NCI-H2171 treated with DMSO at 0.1 percent for 48 hours (cell line): Measurements from ENCODE around the gene ST6GAL1.

Experiments used
- DNase-seq: peaks from one replicate; lab custom pipeline; 2025; lab: John Stamatoyannopoulos, UW

The ST6GAL1 gene

DNA sequence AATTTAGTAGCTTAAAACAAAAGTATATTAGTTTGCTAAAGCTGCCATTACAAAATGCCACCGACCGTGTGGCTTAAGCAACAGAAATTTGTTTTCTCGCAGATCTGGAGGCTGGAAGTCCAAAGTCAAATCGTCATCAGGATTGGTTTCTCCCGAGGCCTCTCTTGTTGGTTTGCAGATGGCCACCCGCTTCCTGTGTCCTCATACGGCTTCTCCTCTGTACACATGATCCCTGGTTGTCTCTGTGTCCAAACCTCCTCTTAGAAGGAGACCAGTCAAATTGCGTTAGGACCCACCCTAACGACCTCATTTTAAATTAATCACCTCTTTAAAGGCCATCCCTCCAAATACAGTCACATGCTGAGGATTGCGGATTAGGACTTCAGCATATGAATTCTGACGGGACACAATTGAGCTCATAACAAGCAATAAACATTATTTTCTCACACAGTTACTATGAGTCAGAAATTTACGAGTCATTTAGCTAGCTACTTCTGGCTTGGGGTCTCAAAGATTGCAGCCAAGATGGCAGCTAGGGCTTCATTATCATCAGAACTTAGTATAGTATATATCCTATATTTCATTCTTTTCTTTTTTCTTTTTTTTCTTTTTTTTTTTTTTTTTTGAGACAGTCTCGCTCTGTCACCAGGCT, 150.6 kb downstream of the ST6GAL1 start:
- DNase-seq: no peak

DNA sequence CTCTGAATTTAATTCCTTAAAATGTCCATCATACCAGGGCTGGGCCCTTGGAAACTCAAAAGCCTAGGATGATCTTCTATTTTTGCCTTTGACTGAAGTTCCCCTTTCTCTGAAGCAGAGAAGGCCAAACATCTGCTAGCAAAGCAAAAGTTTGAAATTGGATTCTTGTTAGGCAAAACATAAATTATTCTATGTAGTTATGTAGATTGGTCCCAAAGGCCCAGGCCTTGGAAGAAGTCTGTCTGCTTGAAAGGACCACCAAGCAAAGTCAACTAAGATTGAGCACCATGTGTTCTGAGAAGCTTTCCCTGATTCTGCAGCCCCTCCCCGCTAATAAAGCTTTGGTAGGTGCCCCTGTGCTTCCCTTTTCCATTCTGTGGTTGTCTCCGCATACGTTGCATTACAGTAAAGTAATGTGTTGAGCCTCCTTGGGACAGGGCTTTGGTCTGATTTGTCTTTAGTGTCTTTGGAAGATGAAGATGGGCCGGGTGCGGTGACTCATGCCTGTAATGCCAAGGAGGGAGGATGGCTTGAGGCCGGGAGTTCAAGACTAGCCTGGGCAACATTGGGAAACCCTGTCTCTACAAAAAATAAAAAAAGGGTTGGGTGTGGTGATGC, 152.5 kb downstream of the ST6GAL1 start:
- DNase-seq: no peak

DNA sequence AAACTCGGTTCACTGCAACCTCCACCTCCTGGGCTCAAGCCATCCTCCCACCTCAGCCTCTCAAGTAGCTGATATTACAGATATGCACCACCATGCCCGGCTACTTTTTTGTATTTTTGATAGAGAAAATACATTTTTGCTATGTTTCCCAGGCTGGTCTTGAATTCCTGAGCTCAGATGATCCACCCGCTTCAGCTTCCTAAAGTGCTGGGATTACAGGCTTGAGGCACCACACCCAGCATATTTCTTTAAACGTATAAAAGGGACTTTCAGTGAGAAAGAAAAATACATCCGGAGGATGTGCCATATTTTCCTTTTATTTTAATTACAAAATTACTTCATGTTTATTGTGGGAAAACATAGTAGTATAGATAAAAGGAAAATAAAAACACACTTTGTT, 153.8 kb downstream of the ST6GAL1 start:
- DNase-seq: no peak

DNA sequence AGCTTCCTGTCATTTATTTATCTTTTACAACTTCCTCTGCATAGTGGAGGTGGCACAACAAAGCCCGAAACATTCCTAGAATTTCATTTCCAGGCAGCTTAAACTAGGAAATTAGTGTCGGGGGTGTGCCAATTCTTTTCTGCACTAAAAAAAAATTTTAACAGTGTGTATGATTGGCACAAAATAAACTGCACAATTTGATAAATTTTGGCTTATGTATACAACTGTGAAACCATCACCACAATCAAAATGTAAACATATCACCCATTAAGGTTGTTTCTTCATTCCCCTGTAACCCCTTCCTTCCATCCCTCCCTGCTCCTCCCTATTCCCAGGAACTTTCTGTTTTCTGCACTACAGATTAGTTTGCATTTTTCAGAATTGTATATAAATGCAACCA, 154.3 kb downstream of the ST6GAL1 start:
- DNase-seq: no peak

DNA sequence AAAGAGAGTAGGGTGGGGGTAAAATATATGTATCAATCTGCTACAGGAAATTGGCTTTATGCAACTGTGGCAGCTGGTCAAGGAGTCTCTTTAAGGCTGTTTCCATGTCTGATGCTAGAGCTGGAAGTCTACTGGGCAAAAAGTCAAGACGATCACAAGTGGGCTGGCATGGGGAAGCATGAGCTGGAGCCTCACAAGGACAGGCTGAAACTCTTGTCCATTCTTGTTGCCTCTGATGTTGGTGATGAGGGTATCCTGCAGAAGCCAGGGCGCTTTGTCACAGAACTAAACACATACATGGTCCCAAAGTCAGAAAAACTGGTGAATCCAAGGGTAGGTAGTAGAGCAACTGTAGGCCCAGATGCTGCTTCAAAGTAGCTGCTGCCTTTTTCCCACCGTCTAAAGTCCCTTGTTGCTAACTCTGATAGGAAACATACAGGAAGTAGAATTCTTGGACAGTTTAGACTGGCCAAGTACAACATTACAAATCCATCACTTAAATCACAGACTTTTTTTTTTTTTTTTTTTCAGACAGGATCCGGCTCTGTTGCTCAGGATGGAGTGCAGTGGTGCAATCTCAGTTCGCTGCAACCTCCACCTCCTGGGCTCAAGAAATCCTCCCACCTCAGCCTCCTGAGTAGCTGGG, 154.8 kb downstream of the ST6GAL1 start:
- no peak for DNase-seq

DNA sequence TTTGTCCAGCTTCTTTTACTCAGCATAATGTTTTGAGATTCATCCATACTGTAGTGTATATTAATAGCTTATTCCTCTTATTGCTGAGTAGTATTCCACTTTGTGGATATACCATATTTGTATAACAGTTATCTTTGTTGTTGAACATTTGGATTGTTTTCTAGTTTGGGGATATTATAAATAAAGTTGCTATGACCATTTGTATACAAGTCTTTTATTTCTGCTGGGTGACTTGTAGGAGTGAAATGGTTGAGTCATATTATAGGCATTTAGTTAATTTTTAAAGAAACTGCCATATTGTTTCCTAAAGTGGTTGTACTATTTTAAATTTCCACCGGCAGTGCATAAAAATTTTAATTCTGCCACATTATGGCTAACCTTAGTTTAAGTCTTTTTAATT, 155.6 kb downstream of the ST6GAL1 start:
- DNase-seq: no peak

DNA sequence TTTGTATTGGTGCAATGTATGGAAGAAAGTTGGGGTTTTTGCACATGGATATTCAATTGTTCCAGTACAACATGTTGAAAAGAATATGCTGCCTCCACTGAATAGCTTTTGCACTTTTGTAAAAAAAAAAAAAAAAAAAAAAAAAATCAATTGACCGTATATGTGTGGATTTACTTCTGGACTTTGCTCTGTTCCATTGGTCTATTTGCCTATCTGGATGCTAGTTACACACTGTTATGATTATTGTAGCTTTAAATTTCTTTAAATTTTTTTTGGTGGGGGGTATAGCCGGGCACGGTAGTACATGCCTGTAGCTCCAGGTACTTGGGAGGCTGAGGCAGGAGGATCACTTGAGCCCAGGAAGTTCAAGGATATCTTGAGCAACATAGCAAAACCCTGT, 156.5 kb downstream of the ST6GAL1 start:
- DNase-seq: no peak

DNA sequence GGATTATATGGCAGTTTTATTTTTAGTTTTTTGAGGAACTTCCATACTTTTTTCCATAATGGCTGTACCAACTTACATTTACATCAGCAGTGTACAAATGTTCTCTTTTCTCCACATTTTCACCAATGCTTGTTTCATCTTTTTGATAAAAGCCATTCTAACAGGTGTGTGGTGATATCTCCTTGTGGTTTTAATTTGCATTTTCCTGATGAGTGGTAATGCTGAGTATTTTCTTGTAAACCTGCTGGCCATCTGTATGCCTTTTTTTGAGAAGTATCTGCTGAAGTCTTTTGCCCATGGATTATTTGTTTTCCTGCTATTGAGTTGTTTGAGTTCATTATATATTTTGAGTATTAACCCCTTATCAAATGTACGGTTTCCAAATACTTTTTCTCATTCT, 158.4 kb downstream of the ST6GAL1 start:
- DNase-seq: no peak

DNA sequence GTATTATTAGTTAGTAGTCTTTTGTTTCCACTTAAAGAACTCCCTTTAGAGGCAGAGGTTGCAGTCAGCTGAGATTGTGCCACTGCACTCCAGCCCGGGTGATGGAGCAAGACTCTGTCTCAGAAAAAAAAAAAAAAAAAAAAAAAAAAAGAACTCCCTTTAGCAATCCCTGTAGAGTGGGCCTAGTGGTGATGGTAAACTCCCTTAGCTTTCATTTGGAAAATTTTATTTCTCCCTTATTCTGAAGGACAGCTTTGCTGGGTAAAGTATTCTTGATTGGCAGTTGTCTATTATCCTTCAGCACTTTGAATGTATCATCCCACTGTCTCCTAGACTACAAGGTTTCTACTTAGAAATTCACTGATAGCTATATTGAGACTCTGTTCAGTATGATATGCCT, 163.0 kb downstream of the ST6GAL1 start:
- no peak for DNase-seq

DNA sequence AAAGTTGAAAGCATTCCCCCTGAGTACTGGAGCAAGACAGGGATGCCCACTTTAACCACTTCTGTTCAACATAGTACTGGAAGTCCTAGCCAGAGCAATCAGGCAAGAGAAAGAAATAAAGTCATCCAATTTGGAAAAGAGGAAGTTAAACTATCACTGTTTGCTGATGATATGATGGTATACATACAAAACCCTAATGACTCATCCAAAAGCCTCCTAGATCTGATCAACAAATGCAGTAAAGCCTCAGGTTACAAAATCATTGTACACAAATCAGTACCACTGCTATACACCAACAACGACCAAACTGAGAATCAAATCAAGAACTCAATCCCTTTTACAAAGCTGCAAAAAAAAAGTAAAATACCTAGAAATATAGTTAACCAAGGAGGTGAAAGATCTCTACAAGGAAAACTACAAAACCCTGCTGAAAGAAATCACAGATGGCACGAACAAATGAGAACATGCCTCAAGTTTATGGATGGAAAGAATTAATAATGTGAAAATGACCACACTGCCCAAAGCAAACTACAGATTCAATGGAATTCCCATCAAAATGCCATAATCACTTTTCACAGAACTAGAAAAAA, 168.7 kb downstream of the ST6GAL1 start:
- no peak for DNase-seq

DNA sequence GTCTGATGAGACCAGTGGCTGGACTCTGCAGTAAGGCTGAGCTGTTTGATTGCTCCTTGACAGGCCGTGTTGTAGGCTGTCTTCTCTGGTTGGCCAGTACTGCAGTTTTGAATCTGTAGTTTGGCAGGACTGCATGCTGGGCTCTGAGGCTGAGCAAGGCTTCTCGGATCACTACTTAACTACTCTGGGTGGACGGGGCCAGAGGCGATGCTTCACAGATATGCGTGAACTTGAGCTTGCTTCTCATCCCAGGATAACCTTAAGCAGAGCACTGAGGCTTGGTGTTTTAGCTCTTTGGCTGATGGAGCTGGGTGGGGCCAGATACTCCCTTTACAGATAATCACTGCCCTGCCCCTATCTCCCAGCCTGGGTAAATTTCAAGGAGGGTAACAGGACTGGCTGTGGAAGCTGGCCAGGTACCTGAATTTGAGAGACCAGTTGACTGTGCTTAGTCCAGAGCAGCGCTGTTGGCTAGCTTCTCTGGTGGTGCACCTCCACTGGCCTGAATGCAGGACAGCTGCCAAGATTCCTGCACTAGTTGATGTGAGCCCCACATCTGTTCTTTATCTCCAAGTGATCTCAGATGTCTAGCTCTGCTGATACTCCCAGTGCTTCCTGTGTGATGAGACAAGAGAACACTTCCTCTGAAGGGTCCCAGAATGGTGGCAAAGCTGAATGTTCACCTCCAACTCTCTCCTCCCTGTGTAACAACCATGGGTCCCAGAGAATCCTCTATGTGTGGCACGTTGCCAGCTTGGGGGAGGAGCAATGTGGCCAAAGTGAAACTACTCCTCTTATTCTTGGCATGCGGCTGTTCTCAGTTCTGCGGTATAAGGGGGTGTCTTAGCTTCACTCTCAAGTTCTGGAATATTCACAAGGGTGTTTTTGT, 171.1 kb downstream of the ST6GAL1 start:
- no peak for DNase-seq

DNA sequence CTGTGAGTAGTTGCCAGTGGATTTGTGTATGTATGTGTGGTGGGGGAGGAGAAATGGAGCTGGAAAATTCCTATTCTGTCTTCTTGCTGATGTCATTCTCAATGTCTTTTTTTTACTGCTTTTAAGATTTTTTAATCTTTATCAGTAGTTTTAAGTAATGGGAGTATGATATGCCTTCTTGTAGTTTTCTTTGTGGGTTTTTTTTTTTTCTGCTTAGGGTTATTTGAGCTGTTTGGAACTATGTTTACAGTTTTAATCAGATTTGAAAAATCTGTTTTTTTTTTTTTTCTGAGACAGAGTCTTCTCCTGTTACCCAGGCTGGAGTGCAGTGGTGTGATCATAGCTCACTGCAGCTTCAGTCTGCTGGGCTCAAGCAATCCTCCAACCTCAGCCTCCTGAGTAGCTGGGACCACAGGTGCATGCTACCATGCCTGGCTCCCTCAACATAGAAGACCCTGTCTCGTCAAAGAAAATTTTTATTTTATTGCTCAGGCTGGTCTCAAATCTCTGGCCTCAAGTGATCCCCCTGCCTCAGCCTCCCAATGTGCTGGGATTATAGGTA, 171.8 kb downstream of the ST6GAL1 start:
- DNase-seq: no peak

DNA sequence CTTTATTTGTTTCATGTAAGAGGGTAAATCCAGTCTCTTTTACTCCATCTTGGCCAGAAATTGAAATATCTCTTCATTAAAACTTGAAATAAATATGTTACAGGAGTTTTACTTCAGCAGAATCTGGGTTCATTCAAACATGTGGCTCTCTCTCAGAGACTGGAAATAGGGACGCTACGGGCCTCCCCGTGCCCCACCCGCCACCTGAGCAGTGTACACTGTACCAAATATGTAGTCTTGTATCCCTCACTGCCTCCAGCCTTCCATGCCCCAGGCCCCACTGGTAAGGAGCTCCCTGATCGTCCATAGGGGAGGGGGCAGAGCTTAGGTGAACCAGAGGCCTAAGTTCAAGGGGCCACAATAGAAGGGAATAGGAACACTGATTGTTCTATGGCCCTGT, 172.9 kb downstream of the ST6GAL1 start:
- no peak for DNase-seq

DNA sequence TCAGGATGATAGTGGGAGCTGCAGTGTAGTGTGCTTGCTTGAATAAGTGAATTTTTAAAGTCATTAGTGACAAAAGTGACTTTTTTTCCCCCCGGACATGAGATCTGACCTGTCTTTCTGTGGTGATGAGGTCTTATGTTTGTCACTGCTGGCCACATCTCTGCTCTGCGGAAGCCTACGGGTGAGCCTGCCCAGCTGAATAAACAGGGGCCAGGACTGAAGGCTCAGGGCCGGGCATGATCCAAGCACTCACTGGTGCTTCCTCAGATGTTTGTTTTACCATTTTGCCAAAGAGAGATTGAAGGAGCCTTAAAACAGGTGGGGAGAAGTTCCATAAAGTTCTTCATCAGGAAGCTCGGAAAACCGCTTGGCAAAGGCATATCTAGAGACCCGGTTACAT, 174.0 kb downstream of the ST6GAL1 start:
- no peak for DNase-seq

DNA sequence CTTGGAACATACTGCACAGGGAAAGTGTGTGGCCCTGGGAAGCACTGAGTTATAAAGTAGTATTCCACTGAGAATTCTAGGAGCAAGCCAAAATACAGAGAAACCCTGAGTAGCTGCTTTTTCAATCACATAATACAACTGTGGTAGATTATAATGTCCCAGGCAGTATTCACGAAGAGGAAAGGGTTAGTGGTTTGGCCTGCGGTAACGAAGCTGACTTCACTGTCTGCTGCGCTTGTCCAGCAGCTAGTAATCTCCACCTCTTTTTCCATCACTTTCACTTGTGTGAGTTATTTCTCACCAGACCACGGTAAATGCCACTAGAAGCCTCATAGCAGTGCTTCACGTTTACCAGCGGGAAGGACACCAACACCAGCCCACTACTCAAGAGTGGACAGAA, 174.6 kb downstream of the ST6GAL1 start:
- DNase-seq: no peak

DNA sequence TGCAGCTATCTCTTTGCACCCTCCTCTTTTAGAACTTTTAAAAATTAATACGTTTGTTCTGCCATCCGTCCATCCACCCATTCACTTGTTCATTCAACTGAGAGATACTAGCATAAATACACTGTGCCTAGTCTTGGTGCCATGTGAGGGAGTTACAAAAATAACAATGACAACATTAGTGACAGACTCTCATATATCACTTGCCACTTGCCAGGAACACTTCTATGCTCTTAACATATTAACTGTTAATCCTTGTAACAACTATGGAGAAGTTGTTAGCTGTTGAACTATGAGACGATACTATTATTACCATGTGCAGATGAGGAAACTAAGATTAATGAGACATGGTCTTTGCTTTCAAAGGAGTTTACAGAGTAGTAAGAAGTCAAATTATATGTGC, 175.4 kb downstream of the ST6GAL1 start:
- DNase-seq: no peak

DNA sequence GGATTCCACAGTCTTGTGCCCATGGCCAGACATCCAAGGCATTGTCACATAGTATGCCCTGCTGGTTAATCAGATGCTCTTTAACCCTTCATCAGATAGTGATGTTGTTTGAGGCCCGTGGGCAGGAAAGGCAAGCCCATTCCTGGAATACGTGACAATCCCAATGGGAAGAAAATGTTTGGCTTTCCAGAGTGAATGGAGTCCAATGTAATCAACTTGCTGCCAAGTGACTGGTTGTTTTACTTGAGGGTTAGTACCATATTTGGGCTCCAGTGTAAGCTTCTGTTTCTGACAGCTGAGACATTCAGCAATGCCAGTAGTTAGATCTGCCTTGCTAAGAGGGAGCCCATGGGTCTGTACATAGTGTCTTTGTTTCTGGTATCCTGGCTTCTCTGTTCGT, 177.7 kb downstream of the ST6GAL1 start:
- no peak for DNase-seq

DNA sequence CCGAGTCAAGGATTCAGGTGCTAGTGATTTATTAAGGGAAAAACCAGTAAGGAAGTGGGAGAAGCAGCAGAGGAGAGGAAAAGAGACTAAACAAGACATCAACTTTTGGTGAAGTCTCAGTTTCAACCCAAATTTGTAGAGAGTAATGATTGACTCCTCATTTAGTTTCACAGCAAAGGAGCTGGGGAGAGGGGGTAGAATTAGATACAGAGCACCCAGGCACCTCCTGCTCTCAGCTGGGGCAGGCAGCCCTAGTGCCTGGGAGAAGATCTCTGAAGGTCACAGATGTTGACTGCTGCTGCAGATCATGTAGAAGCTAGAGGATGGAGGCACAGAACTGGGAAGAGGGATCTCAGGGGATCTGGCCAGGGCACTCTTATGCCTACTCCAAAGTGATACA, 179.8 kb downstream of the ST6GAL1 start:
- no peak for DNase-seq

DNA sequence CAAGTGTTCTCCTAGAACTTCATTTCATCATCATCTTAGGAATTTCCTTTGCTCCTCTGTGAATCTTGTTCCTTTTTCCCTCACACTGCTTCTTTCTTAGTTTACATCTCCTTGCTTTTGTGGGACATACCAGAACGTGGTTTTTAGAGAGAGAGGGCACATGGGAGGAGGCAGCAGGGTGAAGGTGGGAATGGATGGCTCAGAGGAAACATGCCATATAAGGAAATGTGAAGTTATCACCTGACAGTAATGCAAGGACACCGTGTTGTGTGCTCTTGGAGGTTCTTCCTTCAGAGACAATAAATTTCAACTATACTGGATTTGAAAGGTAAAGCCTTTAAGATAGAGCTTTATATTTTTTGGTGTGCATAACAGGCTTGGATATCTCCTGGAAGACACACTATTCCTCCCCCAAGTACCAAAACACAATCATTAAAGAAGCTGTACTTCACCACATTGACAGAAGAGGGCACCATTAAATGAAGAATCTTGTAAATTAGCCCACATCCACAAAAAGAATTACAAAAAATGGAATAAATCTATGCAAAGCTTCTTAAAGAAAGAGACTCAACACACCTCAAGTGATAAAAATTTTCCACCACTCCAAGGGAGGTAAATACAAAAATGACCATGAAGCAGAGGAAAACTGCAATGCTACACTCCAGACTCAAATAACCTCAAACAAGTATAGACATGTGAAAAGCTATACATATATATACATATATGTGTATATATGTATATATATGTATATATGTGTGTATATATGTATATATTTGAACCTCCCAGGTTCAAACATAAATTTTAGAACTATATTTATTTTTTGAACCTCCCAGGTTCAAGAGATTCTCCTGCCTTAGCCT, 182.8 kb downstream of the ST6GAL1 start:
- peak; percentile 29 for DNase-seq

DNA sequence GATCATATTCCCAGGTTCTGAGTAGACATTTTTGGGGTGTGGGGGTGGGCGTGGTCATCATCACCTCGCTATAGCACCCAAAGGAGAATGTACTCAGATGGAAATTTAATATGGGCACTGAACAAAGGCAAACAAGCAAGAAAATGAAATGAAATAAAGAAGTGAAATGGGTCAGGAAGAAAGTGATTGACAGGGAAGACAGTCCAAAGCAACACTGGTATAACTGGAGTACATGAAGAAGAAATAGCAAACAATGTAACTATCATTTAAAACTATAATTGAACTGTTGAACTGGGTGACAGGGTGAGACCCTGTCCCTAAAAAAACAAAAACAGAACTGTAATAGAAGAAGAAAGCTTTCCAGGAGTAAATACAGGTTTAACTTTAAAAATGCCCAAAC, 184.2 kb downstream of the ST6GAL1 start:
- DNase-seq: no peak

DNA sequence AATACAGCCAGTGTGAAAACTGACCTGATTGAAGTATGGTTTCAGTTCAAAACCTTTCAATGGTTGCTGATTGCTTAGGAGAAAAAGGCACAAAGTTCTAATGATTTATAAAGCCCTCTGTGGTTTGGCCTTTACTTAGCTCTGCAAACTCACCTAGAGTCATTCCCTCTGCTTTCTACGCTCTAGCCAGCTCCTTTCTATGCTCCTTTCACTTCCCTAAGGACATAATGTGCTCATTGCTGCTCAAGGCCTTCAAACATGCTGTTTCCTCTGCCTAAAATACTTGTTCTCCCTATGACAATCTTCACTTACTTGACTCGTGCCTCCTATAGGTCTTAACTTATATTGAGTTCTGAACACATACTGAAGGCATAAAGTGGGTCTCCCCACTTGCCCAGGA, 190.0 kb downstream of the ST6GAL1 start:
- no peak for DNase-seq
